ENCODE data around the gene EEFSEC. TPM values are rescaled to one million over a fixed set of nuclear protein-coding genes. Genes with fewer than 3 reads are reported as not detected.

The EEFSEC gene
- total RNA-seq, 3 donors from 2014 or later = 13.9 to 28.2 (median 19.8) TPM

DNA sequence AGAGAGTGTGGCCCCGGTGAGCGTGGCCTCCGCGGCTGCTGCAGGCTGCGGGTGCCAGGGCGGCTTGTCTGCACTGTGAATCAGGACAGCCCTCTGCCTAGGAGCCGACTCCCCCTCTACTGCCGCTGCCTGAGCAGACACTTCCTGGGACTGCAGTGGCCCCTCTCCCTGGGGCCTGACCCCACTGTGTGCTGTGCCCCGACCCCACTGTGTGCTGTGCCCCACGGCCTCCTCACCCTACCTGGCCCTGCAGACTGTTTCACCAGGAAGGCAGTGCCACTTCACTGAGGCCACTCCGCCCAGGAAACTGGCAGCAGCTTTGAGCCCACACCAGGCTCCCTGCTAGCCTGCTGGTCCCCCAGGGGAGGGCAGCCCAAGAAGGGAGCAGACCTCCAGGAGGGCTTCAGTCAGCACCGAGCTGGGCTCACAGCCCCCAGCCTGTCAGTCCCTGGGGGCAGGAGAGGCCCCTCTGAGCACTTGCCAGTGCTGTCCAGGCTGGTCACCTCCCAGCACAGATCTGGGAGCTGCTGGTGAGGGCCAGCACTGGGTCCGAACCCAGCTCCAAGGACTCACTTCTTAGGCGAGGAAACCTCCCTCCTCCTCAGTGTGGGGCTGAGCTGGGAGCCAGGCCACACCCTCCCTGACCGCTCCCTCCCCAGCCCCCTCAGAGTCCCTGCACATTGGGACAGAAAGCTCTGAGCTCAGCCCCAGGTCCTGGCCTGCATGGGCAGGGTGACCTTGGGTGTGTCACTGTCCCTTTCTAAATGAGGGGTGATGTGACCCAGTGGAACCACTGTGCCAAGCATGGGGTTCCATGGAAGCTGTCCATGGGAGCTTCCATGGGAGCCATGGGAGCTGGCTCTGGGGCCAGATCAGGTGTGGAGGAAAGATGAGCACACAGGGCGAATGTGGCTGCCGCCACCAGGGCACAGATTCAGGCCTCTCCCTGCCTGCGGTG, 256.6 kb downstream of the EEFSEC start:
- no peak for DNase-seq (ENCODE audit: low spot score in 2 of 2)
- Histone ChIP-seq H3K9me3 (no peaks in the 10 kb centered on the region), H3K27me3 (no peaks in the 10 kb centered on the region), H3K4me3 (no peak overlapping the region), H3K36me3 (no peaks in the 10 kb centered on the region), H3K27ac (no peak overlapping the region), H3K4me1 (no peaks in the 10 kb centered on the region)
- intact Hi-C loops (cut with DNase I; ENCODE audit: low total_unique reads) = no loop called here
- TF ChIP-seq CTCF (IDR thresholded peaks at IDR 0.05) (no peak), POLR2A (IDR thresholded peaks at IDR 0.05) (no peak), POLR2AphosphoS5 (IDR thresholded peaks at IDR 0.05) (no peak)

GRCh38 chr3:128410669-128411573, 257.6 kb downstream of the EEFSEC start:
- TF ChIP-seq POLR2AphosphoS5 (IDR thresholded peaks at IDR 0.05) (no peak), CTCF (IDR thresholded peaks at IDR 0.05) (no peak), POLR2A (IDR thresholded peaks at IDR 0.05) (no peak)
- intact Hi-C loops (cut with DNase I; ENCODE audit: low total_unique reads) = no loop called here
- H3K36me3 ChIP-seq = no peaks in the 10 kb centered on the region
- no peaks in the 10 kb centered on the region for H3K27me3 ChIP-seq
- no peaks in the 10 kb centered on the region for H3K4me1 ChIP-seq
- no peak overlapping the region for H3K27ac ChIP-seq
- H3K9me3 ChIP-seq = no peaks in the 10 kb centered on the region
- no peak overlapping the region for H3K4me3 ChIP-seq
- DNase-seq (ENCODE audit: low spot score in 2 of 2) = no peak

GRCh38 chr3:128411574-128412064, 258.3 kb downstream of the EEFSEC start:
- no peak for DNase-seq (ENCODE audit: low spot score in 2 of 2)
- no peaks in the 10 kb centered on the region for H3K27me3 ChIP-seq
- no peaks in the 10 kb centered on the region for H3K4me1 ChIP-seq
- intact Hi-C loops (cut with DNase I; ENCODE audit: low total_unique reads) = no loop called here
- no peak overlapping the region for H3K27ac ChIP-seq
- no peak for TF ChIP-seq CTCF (IDR thresholded peaks at IDR 0.05)
- no peak for TF ChIP-seq POLR2AphosphoS5 (IDR thresholded peaks at IDR 0.05)
- no peak for TF ChIP-seq POLR2A (IDR thresholded peaks at IDR 0.05)
- no peak overlapping the region for H3K4me3 ChIP-seq
- no peaks in the 10 kb centered on the region for H3K9me3 ChIP-seq
- no peaks in the 10 kb centered on the region for H3K36me3 ChIP-seq

DNA sequence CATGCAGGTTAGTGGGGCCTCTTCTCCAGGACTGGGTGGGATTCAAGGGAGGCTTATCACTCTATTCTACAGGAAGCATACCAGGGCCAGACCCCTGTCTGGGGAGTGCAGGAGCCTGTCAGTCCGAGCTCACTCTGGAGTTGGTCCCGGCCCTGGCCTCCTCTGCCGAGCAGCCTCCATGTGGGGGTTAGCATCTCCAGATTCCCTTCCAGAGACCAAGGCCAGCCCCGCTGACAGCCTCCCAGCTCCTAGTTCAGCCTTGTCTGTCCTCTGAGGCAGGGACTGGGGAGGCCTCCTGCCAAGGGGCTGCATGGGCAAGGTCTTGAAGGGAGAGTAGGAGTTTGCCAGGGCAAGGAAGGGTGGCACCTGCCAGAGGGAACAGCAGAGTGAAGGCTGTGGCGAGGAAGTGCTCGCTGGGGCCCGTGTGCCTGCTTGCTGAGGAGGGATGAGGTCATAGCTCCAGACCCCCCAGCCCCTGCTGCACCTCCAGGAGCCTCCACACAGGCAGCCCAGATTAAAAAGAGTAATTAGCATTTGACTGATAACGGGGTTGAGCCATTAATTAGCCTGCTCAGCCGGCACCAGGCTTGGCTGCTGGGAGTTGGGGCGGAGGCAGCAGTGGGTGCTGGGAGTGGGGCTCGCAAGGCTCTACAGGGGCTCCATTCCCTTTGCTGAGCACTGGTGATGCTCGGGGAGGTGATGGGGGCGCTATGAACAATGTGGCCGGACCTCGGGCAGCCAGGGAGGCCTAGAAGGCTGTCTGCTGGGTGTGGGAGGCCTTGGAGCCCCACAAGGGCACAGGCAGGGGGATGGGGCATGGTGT, 259.1 kb downstream of the EEFSEC start:
- no peak overlapping the region for H3K27ac ChIP-seq
- no peaks in the 10 kb centered on the region for H3K36me3 ChIP-seq
- no peak overlapping the region for H3K4me3 ChIP-seq
- H3K9me3 ChIP-seq = no peaks in the 10 kb centered on the region
- H3K4me1 ChIP-seq = no peaks in the 10 kb centered on the region
- H3K27me3 ChIP-seq = no peaks in the 10 kb centered on the region
- no peak for TF ChIP-seq CTCF (IDR thresholded peaks at IDR 0.05)
- TF ChIP-seq POLR2AphosphoS5 (IDR thresholded peaks at IDR 0.05) = no peak
- no peak for TF ChIP-seq POLR2A (IDR thresholded peaks at IDR 0.05)
- DNase-seq (ENCODE audit: low spot score in 2 of 2) = no peak
- intact Hi-C loops (cut with DNase I; ENCODE audit: low total_unique reads) = no loop called here

Measured in breast epithelium (tissue), 4 donors.